Skeletal muscle satellite cell (primary cell): ENCODE results near the gene SH3BGRL3.

Experiments
- H3K27me3 ChIP-seq: 2 replicates; pipeline ENCODE4 v1.7.0; 2013; ENCODE audit warnings: low read length; ENCODE audit not compliant: control insufficient read depth, insufficient read depth
- H3K36me3 ChIP-seq: 2 replicates; pipeline ENCODE4 v1.7.0; 2013; ENCODE audit warnings: mild to moderate bottlenecking, control low read depth, low read length; ENCODE audit not compliant: insufficient read depth
- H3K4me1 ChIP-seq: 2 replicates; pipeline ENCODE4 v1.7.0; 2013; ENCODE audit warnings: low read length; ENCODE audit not compliant: control insufficient read depth, insufficient read depth
- H3K4me2 ChIP-seq: 2 replicates; pipeline ENCODE4 v1.7.0; 2013; ENCODE audit warnings: mild to moderate bottlenecking, low read length
- H3K4me3 ChIP-seq: 2 replicates; pipeline ENCODE4 v1.7.0; 2013; ENCODE audit warnings: low read length
- H3K9ac ChIP-seq: 2 replicates; pipeline ENCODE4 v1.7.0; 2013; ENCODE audit warnings: mild to moderate bottlenecking, low read depth, low read length, moderate library complexity
- H3K9me3 ChIP-seq: replicated peaks from 2 replicates; pipeline ENCODE4 v1.7.0; 2013; ENCODE audit warnings: mild to moderate bottlenecking, control low read depth, low read length

SH3BGRL3 gene

DNA sequence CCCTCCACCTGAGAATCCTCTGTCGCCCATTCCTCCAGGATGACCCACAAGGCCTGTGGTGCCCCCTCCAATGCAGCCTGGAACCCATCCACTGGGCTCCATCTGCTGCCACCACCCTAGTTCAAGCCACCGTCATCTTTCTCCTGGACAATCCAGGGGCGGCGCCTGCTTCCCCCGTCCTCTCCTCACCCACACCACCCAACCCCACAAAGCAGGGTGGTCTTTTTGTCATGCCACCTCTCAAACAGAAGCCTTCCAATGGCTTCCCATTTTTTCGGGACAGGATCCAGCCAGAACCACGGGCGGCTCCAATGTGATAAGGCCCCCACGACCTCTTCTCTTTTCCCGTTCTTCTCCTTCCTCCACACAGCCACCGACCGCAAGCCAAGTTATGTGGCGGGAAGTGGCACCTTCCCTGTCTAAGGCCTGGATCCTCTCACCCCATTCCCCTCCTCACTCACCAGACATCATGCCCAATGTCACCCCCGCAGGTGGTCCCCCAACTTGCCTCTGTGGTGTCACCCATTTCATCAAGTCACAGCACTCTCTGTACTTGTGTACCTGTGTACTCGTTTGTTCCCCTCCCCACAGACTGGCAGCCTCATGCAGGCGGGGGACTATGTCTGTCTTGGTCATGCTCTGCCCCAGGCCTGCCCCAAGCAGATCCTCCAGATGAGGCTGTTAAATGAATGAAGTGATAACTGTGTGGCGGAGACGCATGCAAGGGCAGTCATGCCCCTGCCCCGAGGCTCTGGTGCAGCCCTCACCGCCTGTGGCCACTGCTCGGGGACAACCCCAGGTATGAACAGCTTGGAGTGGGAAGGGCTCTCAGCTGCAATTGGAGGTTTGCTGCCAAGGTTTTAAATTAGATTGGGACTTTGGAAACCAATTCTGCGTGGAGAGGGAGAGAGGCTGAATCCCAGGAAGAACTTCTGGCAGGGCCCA lies 15.6 kb downstream of the SH3BGRL3 start:
- H3K4me2 ChIP-seq, result no peak overlapping the region
- no peaks in the 10 kb centered on the region for H3K36me3 ChIP-seq
- no peaks in the 10 kb centered on the region for H3K9me3 ChIP-seq
- H3K4me3 ChIP-seq, result no peak overlapping the region
- no peaks in the 10 kb centered on the region for H3K27me3 ChIP-seq
- H3K4me1 ChIP-seq, result peaks cover 8% of the 10 kb centered on the region
- no peak overlapping the region for H3K9ac ChIP-seq

DNA sequence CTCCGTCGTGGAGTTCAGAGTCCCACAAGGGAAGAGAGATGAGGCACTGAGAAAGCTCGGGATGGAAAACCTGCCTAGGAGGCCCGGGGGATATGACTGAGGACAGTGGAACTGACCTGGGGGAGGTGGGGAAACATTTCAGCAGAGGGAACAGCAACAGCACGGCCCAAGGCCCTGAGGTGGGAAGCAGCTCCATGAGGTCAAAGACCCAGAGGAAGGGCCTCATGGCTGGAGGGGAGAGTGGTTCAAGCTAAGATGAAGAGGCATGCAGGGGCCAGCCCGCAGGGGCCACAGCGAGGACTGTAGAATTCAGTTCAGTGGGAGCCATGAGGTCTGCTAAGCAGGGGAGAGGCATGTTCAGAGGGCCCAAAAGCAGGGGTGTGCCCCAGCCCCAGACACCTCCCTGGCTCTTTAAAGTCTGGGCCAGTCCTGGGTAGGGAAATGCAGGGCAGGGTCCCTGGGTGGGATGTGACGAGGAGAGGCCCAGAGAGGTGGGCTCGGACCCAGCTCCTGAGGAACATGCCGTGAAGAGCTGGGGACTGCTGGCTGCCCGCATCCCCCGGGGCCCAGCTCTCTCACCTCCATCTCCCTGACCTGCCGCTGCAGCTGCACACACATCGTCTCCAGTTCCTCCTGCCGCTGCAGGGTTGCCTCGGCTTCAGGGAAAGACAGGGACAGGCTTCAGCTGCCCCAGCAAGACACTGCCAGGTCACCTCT lies 16.6 kb downstream of the SH3BGRL3 start:
- Histone ChIP-seq H3K27me3 (no peaks in the 10 kb centered on the region), H3K9ac (no peak overlapping the region), H3K4me2 (no peak overlapping the region), H3K36me3 (no peaks in the 10 kb centered on the region), H3K9me3 (no peaks in the 10 kb centered on the region), H3K4me1 (peaks cover 8% of the 10 kb centered on the region), H3K4me3 (no peak overlapping the region)

GRCh38 chr1:26297057-26297790 lies 17.3 kb downstream of the SH3BGRL3 start:
- H3K36me3 ChIP-seq, result no peaks in the 10 kb centered on the region
- no peaks in the 10 kb centered on the region for H3K27me3 ChIP-seq
- H3K4me1 ChIP-seq, result peaks cover 8% of the 10 kb centered on the region
- no peak overlapping the region for H3K4me2 ChIP-seq
- no peak overlapping the region for H3K4me3 ChIP-seq
- no peaks in the 10 kb centered on the region for H3K9me3 ChIP-seq
- H3K9ac ChIP-seq, result no peak overlapping the region

- H3K9ac ChIP-seq, result no peak overlapping the region
- no peak overlapping the region for H3K4me3 ChIP-seq
- peak overlapping the region; percentile 52 for H3K4me2 ChIP-seq
- H3K27me3 ChIP-seq, result no peaks in the 10 kb centered on the region
- no peaks in the 10 kb centered on the region for H3K9me3 ChIP-seq
- H3K4me1 ChIP-seq, result peaks cover 12% of the 10 kb centered on the region
- no peaks in the 10 kb centered on the region for H3K36me3 ChIP-seq
These were observed 17.9 kb downstream of the SH3BGRL3 start for GRCh38 chr1:26297791-26298124.

- no peaks in the 10 kb centered on the region for H3K36me3 ChIP-seq
- H3K9ac ChIP-seq, result no peak overlapping the region
- H3K4me1 ChIP-seq, result peaks cover 20% of the 10 kb centered on the region
- H3K27me3 ChIP-seq, result no peaks in the 10 kb centered on the region
- H3K4me2 ChIP-seq, result no peak overlapping the region
- H3K9me3 ChIP-seq, result no peaks in the 10 kb centered on the region
- H3K4me3 ChIP-seq, result no peak overlapping the region
These were observed 20.8 kb downstream of the SH3BGRL3 start for GRCh38 chr1:26300578-26301275.

- no peaks in the 10 kb centered on the region for H3K27me3 ChIP-seq
- H3K4me2 ChIP-seq, result peak overlapping the region; percentile 46
- no peak overlapping the region for H3K9ac ChIP-seq
- no peaks in the 10 kb centered on the region for H3K36me3 ChIP-seq
- peaks cover 25% of the 10 kb centered on the region for H3K4me1 ChIP-seq
- no peak overlapping the region for H3K4me3 ChIP-seq
- no peaks in the 10 kb centered on the region for H3K9me3 ChIP-seq
These were observed 23.0 kb downstream of the SH3BGRL3 start for GRCh38 chr1:26302733-26303405.

DNA sequence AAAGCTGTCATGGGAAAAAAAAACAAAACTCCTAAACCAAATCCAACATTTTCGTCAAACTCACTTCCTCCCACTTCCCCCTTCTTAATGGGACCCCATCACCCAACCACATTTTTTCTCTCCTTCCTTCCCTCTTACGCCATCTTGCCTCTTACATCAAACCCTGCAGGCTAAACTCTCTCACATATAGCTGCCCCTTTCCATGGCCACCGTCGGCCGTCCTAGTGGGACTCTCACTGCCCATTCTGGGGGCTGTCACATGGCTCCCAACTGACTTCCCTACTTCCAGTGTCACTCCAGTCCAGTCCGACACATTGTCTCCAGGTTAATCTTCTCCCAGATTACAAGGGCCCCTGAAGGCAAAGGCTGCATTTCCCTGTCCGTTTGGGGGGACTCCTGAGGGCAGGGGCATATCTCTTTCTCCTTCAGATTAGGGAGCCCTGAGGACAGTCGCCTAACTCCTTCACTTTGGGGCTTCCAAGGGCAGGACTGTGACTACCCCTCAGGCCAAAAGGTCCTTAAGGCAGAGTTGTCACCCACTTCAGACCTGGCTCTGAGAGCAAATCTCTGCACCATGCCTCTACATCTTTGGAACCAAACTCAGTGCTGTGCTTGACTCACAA lies 25.9 kb downstream of the SH3BGRL3 start:
- H3K4me1 ChIP-seq, result peaks cover 19% of the 10 kb centered on the region
- peak overlapping the region; percentile 77 for H3K9ac ChIP-seq
- H3K4me3 ChIP-seq, result peak overlapping the region; percentile 82

DNA sequence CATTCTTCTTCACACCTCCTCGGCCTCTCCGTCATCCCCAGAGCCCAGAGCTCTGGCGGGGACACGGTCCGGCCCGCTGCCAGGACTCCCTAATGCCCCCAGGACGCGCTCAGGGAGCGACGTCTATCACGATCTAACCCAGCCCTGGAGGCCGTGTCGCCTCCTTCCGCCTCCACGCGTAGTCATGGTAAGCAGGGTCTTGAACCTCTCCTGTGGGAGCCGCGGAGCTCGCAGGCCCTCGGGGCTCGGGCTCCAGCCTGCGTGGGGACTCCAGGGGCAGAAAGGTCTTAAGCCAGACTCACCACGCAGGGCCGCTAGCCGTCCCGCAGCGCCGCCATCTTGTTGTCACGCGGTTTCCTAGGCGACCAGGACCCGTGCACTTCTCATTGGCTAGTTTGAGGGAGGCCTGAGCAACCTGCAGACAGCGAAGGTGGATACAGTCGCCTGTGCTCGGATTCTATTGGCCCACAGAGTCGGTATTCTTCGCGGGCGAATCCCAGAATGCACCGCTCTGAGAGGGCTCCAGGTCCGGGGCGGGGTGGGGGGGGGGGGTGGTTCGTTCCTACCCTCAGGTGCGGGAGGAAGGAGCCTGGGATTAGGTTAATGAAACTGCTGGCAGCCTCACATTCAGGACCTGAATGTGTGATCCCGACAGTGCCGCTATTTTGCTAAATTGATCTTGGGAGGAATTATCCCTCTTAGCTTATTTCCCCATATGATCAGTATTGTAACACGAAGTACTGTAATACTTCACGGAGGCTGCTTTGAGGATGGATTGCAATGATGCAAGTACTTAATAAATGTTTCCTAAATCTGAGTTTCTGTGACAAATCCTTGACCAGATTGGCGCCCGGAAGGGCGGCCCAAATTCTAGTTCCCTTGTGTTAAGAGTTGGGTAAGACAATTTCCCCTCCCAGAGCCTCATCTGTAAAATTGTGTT lies 26.7 kb downstream of the SH3BGRL3 start, which contains the start of gene UBXN11:
Gene UBXN11 (minus strand): TSS at position 347 of the 940 bp plus-strand sequence. CDS start 3,753 bp downstream, outside the sequence.
- Histone ChIP-seq H3K4me1 (peaks cover 19% of the 10 kb centered on the region), H3K36me3 (no peaks in the 10 kb centered on the region), H3K4me2 (peak within 1 kb of the TSS; percentile 77), H3K4me3 (peak within 1 kb of the TSS; percentile 82), H3K27me3 (peaks cover 1% of the 10 kb centered on the region), H3K9ac (peak within 1 kb of the TSS; percentile 77), H3K9me3 (no peaks in the 10 kb centered on the region)

More for the DNA sequence above, 25.9 kb downstream of the SH3BGRL3 start:
- Histone ChIP-seq H3K36me3 (no peaks in the 10 kb centered on the region), H3K4me2 (peak overlapping the region; percentile 77), H3K9me3 (no peaks in the 10 kb centered on the region), H3K27me3 (no peaks in the 10 kb centered on the region)

DNA sequence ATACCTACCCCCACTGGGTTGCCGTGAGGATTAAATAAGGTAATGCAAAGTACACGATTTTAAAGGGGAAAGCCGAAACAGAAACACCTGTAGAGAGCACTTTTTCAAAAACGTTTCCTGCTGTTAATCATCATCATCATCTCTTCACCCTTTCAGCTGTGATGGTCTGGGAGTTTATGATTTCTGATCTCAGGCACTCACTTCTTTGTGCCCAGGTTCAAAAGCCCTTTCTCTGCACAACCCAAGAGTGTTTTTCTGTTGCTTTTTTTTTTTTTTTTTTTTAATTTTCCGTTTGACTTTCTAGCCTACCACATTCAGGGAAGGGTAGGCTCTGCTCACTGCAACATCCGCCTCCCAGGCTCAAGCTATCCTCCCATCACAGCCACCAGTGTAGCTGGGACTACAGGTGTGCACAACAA lies 27.5 kb downstream of the SH3BGRL3 start:
- Histone ChIP-seq H3K36me3 (no peaks in the 10 kb centered on the region), H3K9ac (no peak overlapping the region), H3K4me3 (no peak overlapping the region), H3K4me1 (peaks cover 19% of the 10 kb centered on the region), H3K4me2 (no peak overlapping the region), H3K9me3 (no peaks in the 10 kb centered on the region), H3K27me3 (peaks cover 6% of the 10 kb centered on the region)
